Measurements from ENCODE around the gene CYFIP2. TPM values are rescaled to one million over a fixed set of nuclear protein-coding genes. Genes with fewer than 3 reads are reported as not detected.

The CYFIP2 gene
- total RNA-seq, 1 experiment from 2014 or later: 74.7 TPM

- Histone ChIP-seq H3K9ac (ENCODE audit: extremely low read depth, insufficient read length, low read length) (no peak overlapping the region), H4K91ac (ENCODE audit: insufficient read length, low read depth, low read length) (no peak overlapping the region), H3K79me2 (ENCODE audit: insufficient read depth, low read length) (no peaks in the 10 kb centered on the region), H3K27ac (ENCODE audit: insufficient read length, low read depth, low read length) (no peak overlapping the region), H3K9me3 (ENCODE audit: control insufficient read depth, low read depth, low read length) (no peaks in the 10 kb centered on the region), H2BK120ac (ENCODE audit: low read depth, low read length, poor library complexity, severe bottlenecking) (no peak overlapping the region), H3T11ph (ENCODE audit: low read length) (no peak overlapping the region), H2BK12ac (ENCODE audit: insufficient read length, low read depth, low read length) (no peak overlapping the region), H3K23ac (ENCODE audit: insufficient read length, low read depth, low read length) (no peak overlapping the region), H3K4me1 (ENCODE audit: insufficient read depth, low read length) (no peaks in the 10 kb centered on the region), H2BK15ac (ENCODE audit: low read depth, low read length) (no peak overlapping the region), H2AFZ (ENCODE audit: low read length) (no peak overlapping the region), H4K8ac (replicated peaks; ENCODE audit: insufficient read length, low read depth, low read length) (no peak overlapping the region), H2AK5ac (ENCODE audit: insufficient read length, low read length) (no peak overlapping the region), H3K27me3 (ENCODE audit: insufficient read depth, low read length) (no peaks in the 10 kb centered on the region), H3K14ac (ENCODE audit: insufficient read depth, low read length) (no peak overlapping the region), H4K20me1 (ENCODE audit: control insufficient read depth, insufficient read depth, insufficient read length) (no peaks in the 10 kb centered on the region), H3K23me2 (ENCODE audit: insufficient read length, low read depth, low read length, poor library complexity, severe bottlenecking) (no peaks in the 10 kb centered on the region), H3K18ac (ENCODE audit: insufficient read length, low read depth, low read length) (no peak overlapping the region), H3K79me1 (ENCODE audit: insufficient read depth, low read depth, low read length, poor library complexity, severe bottlenecking) (no peaks in the 10 kb centered on the region), H3K4me2 (ENCODE audit: insufficient read depth, insufficient read length, low read length) (no peak overlapping the region), H4K5ac (ENCODE audit: insufficient read length, low read depth, low read length) (no peak overlapping the region), H3K4ac (ENCODE audit: low read depth, low read length) (no peak overlapping the region), H2BK5ac (ENCODE audit: insufficient read length, low read length) (no peak overlapping the region), H3K56ac (ENCODE audit: insufficient read length, low read depth, low read length) (no peak overlapping the region), H2BK20ac (ENCODE audit: low read depth, low read length, poor library complexity, severe bottlenecking) (no peak overlapping the region)
- TF ChIP-seq CTCF (conservative IDR thresholded peaks at IDR 0.05): no peak
- Mint-ChIP-seq H3K4me3 (no peak overlapping the region), H3K9me3 (no peaks in the 10 kb centered on the region), H3K27ac (no peak overlapping the region), H3K4me1 (peaks cover 1 to 2% of the 10 kb centered on the region in 2 experiments; a peak in 2 of 4 replicates), H3K36me3 (ENCODE audit: insufficient read depth in 1 of 3, low read depth in 3 of 3) (peaks cover 5 to 51% (median 26%) of the 10 kb centered on the region in 3 experiments; a peak in 6 of 7 replicates), H3K27me3 (ENCODE audit: low read depth) (no peaks in the 10 kb centered on the region)
- no CpG with 5 or more reads among the region's 1 CpG for WGBS (ENCODE audit: extremely low coverage, insufficient read length, low lambda C conversion rate)
- no peak for DNase-seq
These were observed 29.3 kb downstream of the CYFIP2 start for GRCh38 chr5:157295247-157295646.
